Pulmonary artery endothelial cell (primary cell): ENCODE measurements around the gene ITIH5. TPM values are rescaled to one million over a fixed set of nuclear protein-coding genes. Genes with fewer than 3 reads are reported as not detected.

Source experiments
- DNase-seq: peaks from one replicate; pipeline ENCODE4 v3.0.0-alpha.2; 2011; ENCODE audit warnings: low read depth, low spot score
- total RNA-seq: library from RNA; depleted of rRNA; stranded (reverse); fragments of >200 nt; gene quantifications from 2 replicates; pipeline ENCODE4 v1.2.3, GENCODE V29; 2014

ITIH5 gene
- total RNA-seq, 1 donor from 2014 or later: not detected

DNA sequence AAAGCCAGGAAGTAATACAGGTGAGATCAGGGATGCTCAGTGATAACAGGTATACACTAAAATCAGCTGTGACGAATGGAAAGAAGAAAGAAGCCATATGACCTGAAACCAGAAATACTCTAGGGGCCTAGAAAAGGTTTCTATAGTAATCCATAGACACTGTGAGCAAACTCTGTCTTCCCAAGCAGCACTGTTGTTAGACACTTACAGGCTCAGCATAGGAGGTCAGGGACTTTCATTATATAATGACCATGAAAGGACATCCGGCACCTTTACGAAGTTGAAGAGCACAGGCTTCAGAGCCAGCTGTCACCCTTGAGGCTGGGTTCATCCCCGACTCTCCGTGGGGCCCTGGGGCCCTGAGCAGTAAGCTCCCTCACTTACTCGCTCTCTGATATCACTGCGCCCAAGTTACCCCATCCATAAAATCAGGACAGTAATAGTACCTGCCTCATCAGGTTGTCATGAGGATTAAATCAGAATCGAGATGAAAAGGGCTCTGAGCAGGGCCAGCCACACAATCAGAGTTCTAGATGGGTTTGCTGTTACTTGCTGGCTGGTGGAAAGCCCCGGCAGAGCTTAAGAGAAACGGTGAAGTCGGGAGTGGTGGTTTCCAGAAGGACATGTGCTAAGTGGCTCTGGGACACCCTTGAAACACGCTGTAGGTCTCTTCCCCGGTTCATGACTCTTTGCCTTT is 79.5 kb downstream of the ITIH5 start:
- DNase-seq: no peak

DNA sequence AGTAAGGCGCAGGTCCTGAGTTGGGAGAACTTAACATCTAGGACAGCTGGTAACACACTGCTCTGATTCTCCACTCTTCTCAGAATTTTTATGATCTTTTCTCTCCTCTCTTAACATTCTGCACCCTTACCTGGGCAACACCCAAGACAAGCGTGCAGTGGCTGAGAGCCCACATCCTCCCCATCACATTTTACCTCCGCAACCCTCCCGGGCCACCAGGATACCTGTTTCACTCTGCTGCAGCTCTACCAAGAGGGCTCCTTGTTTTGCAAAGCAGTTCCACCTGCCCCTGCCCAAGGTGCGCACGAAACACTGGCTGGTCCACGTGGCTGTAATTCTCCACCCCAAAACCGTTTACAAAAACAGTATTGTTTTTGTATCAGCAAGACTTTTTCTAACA is 81.5 kb downstream of the ITIH5 start:
- DNase-seq: no peak

DNA sequence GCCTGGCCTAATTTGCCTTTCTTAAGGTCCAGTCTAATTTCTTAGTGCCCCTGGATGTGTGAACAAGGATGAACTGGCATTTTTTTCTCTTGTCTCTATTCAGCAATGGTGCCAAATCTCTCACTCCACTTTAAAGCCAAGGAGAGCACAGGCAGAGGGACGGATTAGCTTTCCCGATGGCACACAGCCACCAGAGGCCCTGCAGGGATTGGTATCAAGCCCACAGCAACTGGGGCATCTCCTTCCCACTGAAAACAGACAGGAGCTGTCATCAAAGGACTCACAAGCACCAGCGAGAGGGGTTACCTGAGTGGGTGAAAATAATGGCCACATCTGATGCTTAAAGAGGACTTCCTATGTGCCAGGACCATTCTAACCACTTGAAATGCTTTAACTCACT is 83.1 kb downstream of the ITIH5 start:
- DNase-seq: no peak

DNA sequence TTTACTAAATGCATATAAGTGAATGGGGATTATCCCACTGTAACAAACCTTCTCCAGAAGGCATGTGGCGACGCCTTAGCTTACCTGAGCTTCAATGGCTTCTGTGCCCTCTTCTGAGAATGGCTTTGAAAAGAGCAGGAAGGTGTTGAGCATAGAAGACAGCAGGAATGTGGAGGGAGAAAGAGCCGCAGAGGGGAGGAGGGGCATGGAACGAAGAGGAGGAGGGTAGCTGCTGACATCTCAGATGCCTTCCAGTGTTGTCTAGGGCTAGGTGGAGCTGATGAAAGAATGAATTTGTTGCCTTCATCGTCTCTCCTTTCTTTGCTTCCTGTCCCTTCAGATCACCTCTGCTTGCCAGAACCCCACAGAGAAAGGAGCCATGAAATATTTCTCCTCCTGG is 86.2 kb downstream of the ITIH5 start:
- DNase-seq: no peak

DNA sequence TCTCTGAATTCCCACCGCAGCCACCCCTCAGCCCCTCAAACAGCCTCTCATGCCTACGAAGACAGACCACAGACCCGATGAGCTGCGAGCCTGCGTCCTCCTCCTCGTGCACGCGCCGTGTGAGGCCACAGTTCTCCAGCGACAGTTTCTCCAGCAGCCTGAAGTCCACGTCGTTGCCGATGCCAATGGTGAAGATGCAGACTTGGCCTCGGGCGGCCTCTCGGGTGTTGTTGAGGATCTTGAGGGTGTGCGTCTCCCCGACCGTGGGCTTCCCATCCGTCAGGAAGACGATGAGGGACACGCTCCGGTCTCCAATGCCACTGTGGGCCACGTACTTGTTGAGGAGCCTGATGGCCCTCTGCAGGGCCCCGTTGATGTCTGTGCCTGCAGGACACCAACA is 87.1 kb downstream of the ITIH5 start:
- DNase-seq: no peak

DNA sequence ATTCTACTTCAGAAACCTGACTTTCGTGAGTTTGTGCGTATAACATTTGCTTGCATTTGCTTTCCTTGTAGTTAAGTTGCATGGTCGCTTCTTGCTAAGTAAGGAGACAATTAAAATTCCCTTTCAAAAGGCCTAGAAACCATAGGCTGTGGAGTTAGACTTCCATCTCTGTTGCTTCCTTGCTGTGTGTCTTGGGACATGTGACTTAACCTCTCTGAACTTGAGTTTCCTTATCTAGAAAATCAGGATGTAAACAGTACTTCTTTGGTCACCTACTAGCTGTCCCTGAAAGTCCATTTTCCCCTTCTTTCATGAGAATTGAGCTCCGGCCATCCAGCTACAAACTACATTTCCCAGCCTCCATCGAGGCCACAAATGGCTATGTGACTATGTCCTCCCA is 89.2 kb downstream of the ITIH5 start:
- no peak for DNase-seq

DNA sequence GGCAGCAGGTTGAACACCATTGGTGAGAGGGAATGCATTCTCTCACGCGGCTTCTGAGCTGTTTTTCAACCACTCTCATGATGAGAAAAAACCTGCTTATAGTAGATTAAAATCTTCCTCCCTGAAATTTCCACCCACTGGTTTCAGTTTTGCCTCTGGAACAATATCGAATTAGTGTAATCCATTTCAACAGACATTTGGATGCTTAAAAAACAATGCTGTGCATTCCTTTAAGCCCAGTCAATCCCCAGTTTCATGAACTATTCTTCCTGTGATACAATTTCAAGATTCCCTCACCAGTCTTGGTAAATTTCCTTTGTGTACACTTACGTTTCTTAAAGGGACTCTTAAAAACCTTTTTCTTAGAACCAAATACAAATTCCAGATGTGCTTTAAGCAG is 89.6 kb downstream of the ITIH5 start:
- DNase-seq: no peak

DNA sequence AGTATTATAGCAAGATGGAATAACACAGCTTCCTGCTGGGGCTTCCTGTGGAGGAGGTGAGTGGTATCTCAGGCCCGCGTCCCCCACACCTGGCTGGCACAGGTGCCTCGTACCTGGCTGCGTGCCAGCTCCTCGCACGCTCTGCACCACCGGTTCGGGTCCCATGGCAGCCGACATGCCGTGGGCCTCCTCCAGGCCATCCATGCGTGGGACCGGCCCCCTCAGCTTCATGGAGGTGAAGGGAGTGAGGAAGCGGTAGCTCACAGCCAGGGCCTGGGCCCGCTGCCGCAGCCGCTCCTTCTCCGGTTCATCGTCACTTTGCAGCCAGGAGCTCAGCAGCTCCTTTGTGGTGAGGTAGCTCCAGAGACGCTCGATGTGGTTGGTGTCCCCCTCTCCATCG is 90.4 kb downstream of the ITIH5 start:
- no peak for DNase-seq

DNA sequence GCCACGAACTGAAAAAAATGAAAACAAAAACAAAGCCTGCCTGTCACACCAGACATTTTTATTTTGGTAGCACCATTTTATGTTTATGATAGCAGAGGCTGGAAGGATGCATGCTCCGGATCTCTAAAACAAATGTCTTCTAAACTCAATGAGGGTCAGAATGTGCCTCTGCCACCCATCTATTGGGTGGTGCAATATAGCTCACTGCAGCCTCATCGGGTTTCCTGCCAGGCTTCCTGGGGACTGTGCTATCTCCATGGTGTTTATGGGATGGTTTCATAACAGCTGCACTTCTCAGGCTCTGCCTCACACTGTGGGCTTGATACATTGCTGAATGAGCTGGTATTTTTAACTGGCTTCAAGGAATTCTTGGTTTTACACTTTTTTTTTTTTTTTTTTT is 94.4 kb downstream of the ITIH5 start:
- no peak for DNase-seq

DNA sequence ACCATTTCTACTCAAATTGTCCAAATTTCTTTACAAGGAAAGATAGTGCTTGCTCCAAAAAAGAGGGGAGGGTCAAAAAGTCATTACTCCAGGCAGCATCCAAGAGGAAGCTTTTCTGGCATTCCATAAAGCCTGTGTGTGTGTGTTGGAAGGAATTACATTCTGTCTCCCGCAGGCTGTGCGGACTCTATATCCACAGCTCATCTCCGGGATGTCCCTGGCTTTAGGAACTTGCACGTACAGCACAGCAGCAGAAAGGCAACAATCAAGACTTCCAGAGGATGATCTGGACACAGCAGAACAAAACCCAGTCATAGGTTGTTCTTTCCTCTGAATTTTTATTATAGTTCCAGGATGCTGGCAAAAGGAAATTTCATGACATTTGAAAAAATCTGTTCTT is 94.8 kb downstream of the ITIH5 start:
- DNase-seq: no peak

DNA sequence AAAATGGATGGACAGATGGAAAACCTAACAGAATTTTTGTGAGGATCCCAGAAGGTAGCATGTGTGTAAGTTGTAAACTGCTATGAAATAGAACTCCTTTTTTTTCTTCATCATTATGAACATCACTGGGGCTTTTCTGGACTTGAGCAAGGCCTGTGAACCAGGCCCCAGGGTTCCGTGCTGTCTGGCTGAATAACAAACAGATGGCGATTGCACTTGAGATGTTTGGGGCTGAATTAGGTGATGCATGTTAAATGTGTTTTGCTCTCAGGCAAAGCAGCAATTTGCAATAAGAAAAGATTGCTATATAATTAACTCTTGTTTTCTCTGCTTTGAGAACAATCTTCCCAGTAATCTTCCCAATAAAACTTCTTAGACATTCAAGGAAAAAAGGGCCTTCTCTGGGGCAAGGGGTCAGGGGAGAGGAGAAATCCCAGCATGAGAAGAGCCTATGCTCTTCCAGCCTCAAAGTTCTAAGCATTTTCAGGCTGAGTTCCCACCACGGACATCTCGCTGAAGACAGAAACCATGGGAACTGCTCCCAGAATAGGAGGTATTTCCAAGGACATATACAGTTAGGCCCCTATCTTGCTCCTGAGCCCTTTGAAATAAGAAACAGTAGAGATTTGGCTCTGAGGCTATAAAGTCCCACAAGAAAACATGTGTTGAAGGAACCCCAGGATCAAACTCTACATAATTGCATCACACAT is 98.7 kb downstream of the ITIH5 start:
- DNase-seq: no peak

DNA sequence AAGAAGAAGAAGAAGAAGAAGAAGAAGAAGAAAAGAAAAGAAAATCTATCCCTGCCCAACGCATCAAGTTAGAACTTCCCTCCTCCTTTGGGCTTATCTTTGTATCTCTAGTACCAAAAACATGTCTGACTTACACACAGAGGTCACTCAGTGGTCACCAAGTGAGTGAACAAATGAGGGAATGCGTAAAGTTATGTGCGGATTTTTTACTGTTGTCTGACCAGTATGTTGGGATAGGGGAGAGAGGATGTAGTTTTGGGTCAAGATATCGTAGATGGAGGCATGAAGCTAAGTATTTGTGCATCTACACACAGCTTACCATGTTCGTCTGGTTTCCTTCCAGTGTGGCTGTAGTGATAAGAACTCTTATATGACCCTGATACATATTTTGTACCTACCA is 99.9 kb downstream of the ITIH5 start:
- no peak for DNase-seq

DNA sequence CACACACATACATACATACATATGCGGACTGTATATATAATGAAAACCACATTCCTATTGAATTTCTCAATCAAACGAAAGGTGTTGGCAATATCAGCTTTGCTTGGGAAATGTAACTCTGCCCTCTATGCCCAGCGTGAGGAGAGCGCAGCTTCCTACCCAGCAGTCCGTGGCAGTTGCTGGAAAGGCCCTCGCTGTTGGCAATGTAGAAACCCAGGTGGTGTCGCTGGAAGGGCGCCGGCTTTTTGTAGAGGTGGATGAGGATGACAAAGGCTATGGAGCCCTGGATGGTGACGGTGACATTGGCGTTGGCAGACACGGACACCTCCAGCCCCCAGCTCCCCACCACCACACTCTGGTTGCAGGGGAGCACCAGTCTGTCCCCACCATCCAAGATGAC is 100.9 kb downstream of the ITIH5 start:
- DNase-seq: no peak

DNA sequence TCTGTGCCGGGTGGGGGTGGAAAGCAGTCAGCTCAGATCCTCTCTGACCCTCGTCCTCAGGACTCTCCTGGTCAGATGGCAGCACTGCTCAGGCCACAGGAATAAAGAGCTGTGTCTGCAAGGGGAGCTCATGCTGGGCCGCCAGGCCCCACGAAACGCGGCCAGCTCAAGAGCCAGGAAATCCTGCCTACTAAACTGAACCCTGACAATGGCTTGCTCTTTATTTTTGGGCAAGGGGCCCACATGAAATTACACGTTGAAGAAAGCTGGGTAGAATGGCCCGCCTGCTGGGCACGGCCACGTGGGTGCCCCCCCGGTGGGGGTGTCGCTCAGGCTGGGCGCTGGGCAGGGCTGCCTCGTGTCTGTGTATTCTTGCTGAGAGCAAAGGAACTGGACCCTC is 103.0 kb downstream of the ITIH5 start:
- DNase-seq: no peak

DNA sequence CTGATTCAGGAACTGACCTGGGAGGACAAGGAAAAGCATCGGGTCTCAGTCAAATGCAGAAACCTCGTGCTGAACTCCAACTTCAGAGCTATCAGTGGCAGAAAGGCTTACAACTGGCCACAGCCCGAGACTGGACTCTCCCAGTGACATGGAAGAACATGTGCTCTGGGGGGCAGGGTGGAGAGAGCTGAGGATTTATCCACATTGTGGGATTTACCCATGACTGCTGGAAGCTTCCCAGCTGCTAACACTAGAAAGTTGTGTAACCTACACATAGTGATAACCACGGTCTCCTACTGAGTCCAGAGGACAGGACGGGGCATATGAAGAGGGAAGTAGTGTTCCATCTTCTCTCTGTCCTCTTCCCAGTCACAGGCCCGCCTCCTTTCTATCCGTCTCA is 103.4 kb downstream of the ITIH5 start:
- DNase-seq: no peak

DNA sequence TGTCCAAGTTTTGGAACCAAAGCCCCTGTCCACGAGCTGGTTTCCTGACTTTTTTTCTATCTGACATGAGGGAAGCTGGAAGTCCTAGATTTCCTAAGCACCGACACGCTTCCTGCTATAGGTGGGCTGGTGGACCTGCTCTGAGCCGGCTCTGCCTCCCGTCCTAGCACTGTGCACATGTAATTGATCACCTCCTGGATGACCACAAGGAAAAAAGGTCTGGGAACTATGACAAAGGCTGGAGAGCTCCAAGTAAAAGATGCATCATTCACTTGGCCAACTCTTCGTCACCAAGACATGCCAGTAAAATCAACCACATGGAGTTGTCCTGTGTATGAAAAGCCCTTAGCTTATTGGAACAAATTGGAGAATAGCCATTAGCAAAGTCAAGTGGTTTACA is 104.8 kb downstream of the ITIH5 start:
- no peak for DNase-seq

DNA sequence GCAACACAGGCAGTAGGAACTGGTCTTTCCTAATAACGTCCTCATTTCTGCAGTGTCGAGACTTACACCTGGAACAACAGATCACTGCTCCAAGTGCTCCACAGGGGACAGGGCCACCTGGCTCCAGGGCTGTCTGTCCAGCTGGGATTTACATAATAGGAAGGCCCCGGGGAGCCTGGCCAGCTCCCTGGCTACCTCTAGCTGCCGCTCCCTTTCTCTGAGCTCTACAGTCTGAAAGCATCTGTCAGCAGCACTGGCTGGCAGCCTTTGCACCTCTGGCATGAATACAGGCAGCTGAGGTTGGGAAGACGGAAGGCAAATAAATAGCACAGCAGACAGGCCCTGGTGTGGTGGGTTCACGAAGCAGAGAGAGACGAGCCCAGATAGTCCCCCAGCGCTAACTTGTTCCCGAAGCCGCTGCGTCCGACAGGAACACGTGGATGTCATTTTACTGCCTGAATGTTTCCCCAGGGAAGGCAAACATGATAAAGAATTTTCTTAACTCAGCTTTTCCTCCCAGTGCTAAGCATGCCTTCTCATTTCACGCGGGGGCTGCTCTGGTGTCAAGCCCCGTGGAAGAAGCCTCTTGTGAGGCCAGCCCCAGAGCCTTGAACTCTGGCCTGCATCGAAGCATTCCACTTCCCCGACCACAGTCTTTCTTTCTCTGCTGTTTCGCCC is 105.4 kb downstream of the ITIH5 start:
- DNase-seq: no peak

DNA sequence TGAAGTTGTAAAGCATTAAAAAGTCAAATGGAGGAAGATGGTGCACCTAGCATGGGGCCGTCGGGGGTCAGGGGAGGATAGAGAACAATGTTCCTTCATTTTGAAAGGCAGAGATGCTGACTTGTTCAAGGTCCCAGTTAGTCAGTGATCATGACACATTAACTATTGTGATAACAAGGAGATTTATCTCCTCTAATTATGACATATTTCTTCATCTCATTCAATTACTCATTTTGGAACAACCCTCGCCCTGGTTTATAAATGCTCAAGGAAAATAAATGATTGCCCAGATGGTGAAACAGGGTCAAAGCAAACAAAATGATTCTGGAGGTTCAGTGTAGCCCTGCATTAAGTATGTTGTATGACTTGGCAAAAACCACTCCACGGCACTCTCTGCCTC is 106.2 kb downstream of the ITIH5 start:
- no peak for DNase-seq

DNA sequence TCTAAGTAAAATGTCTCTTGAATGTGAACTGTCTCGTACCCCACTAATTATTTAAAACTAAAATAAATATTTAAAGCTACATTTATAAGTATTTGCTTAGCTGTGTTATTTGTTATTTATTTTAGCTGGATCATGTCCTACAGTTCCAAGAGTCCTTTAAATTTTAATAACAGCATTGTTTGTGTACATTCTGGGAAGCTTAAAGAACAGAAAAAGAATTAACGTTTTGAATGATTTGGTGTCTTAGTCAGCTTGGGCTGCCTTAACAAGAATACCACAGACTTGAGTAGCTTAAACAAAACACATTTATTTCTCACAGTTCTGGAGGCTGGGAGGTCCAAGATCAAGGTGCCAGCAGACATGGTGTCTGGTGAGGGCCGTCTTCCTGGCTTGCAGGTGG is 107.4 kb downstream of the ITIH5 start:
- DNase-seq: no peak

DNA sequence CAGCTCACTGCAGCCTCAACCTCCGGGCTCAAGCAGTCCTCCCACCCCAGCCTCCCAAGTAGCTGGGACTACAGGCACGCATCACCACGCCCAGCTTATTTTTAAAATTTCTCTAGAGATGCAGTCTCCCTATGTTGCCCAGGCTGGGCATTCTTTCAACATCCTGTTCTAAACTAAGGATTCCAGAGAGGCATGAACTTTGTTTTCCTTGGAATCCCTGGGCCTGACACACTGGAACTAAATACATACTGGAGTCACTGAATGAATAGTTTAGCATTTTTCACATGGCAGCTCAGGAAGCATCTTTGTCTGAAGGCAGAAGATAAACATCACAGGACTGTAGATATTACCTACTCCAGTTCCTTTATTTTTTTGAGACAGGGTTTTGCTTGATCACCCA is 108.7 kb downstream of the ITIH5 start:
- DNase-seq: no peak

DNA sequence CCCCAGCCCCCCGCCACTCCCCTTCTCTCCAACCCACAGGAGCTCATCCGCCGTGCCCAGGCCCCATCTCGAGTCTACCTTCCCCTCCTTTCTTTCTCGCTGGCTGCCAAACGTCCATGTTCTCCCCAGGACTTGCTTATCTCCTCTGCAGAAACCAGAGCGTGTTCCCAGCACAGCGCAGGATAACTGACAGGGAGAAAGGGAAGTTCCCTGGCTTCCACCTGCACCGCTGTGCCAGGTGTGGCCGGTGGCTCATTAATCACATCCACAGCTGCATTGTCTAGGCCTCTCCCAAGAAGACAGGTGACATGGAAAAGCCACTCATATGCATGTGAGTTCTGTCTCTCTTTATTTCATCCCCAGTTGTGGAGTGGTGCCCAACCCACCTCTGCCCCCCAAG is 113.2 kb downstream of the ITIH5 start:
- no peak for DNase-seq

DNA sequence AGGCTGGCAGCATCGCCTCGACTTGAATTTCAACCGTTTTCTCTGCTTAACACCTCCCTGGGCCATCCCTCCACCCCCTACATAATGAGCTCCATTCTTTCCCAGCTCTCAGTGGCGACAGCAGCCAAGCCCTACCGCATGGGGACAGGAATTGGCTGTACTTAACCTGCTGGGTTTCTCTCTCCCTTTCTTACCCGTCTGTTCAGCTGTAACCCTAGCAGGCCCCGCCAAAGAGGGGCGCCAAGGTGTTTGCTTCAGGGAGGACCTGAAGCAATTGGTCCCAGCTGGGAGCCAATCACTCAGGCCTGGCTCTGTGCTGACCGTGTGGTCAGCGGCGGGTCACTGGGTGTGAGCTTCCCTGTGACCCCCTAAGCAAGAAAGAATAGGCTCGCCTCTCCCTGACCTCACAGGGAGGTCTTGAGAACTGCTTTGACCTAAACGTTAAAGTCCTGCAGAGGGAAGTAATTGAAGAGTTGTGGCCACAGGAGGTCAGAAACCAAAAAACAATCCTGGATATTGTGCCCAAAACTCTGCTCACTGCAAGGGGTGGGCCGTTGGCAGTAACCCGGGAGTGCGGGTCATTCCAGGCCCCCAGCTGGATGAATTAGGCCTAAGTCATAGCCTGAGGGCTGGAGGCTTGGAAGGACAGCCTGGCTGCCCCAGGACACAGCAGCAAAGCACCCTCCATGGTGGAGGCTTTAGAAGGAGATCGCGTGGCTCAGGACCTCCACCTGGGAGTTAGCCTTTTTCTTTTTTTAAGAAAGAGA is 114.6 kb downstream of the ITIH5 start:
- DNase-seq: no peak
